Measurements from ENCODE around the gene SGCD.
"Not testable (repeated sequence)": the region's sequence is repeated elsewhere in the genome, so short reads cannot be mapped to it uniquely, and the experiment has no call there.

GRCh38 chr5:156610582-156610981, 283.6 kb downstream of the SGCD start:
- not testable (repeated sequence) for TF ChIP-seq POLR2A (IDR thresholded peaks at IDR 0.05; ENCODE audit: borderline replicate concordance, extremely low read depth, insufficient read depth, insufficient read length); YY1 (IDR thresholded peaks at IDR 0.05; ENCODE audit: extremely low read depth, insufficient replicate concordance, low read depth, low read length); CTCF (IDR thresholded peaks at IDR 0.05 in 2 of 3, conservative IDR thresholded peaks at IDR 0.05 in 1 of 3; ENCODE audit: borderline replicate concordance in 1 of 3, insufficient read depth in 1 of 3, low read depth in 2 of 3, low read length in 2 of 3); EZH2 (IDR thresholded peaks at IDR 0.05); POLR2AphosphoS5 (IDR thresholded peaks at IDR 0.05; ENCODE audit: low read depth, low read length); REST (IDR thresholded peaks at IDR 0.05; ENCODE audit: low read depth); ELF1 (IDR thresholded peaks at IDR 0.05; ENCODE audit: borderline replicate concordance, low read depth); EZH2phosphoT487 (IDR thresholded peaks at IDR 0.05; ENCODE audit: borderline replicate concordance); JUND (IDR thresholded peaks at IDR 0.05); SRF (IDR thresholded peaks at IDR 0.05; ENCODE audit: low read depth)
- TF ChIP-seq, protein P1, sequence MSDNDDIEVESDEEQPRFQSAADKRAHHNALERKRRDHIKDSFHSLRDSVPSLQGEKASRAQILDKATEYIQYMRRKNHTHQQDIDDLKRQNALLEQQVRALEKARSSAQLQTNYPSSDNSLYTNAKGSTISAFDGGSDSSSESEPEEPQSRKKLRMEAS (IDR thresholded peaks at IDR 0.05), result not testable (repeated sequence)
- TF ChIP-seq, protein P2, sequence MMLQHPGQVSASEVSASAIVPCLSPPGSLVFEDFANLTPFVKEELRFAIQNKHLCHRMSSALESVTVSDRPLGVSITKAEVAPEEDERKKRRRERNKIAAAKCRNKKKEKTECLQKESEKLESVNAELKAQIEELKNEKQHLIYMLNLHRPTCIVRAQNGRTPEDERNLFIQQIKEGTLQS (IDR thresholded peaks at IDR 0.05), result not testable (repeated sequence)

All from HCT116 (cell line).